Fibroblast of lung (primary cell): ENCODE results near the gene KNDC1. TPM values are rescaled to one million over a fixed set of nuclear protein-coding genes. Genes with fewer than 3 reads are reported as not detected.

Source experiments
- DNase-seq, 2 donors: peaks; one replicate each; pipeline versions ENCODE4 v3.0.0 to v3.0.0-alpha.2; 2010; ENCODE audit warnings: low read depth in 2 of 2
- H2AFZ ChIP-seq: 2 replicates; pipeline ENCODE4 v1.5.1; 2012; ENCODE audit warnings: low read length, control low read depth, inconsistent platforms
- H3K27ac ChIP-seq: 2 replicates; pipeline ENCODE4 v1.5.1; 2011; ENCODE audit warnings: low read length, control low read depth; ENCODE audit not compliant: insufficient read depth
- H3K27me3 ChIP-seq: 2 replicates; pipeline ENCODE4 v1.5.1; 2011; ENCODE audit warnings: mild to moderate bottlenecking, low read length; ENCODE audit not compliant: control insufficient read depth, insufficient read depth
- H3K36me3 ChIP-seq: 2 replicates; pipeline ENCODE4 v1.5.1; 2011; ENCODE audit warnings: low read length; ENCODE audit not compliant: control insufficient read depth, insufficient read depth
- H3K4me1 ChIP-seq: 2 replicates; pipeline ENCODE4 v1.5.1; 2011; ENCODE audit warnings: low read length; ENCODE audit not compliant: control insufficient read depth, insufficient read depth; ENCODE audit errors: extremely low read depth
- H3K4me2 ChIP-seq: 2 replicates; pipeline ENCODE4 v1.5.1; 2011; ENCODE audit warnings: low read length, control low read depth; ENCODE audit not compliant: insufficient read depth; ENCODE audit errors: extremely low read depth
- H3K4me3 ChIP-seq, 4 experiments: fragments of 200-600 bp in 1 of 4; sonication (generic) in 1 of 4; replicated peaks in 1 of 4; 2 replicates each; pipeline ENCODE4 v1.5.1; 2011 to 2016; ENCODE audit warnings: low read length in 4 of 4, low read depth in 3 of 4, mild to moderate bottlenecking in 3 of 4, control low read depth in 2 of 4, inconsistent platforms in 1 of 4, mixed read lengths in 1 of 4; ENCODE audit not compliant: insufficient read depth in 1 of 4; ENCODE audit errors: control extremely low read depth in 1 of 4
- H3K79me2 ChIP-seq: 2 replicates; pipeline ENCODE4 v1.5.1; 2012; ENCODE audit warnings: mild to moderate bottlenecking, low read length, inconsistent platforms; ENCODE audit not compliant: control insufficient read depth, insufficient read depth
- H3K9ac ChIP-seq: 2 replicates; pipeline ENCODE4 v1.5.1; 2011; ENCODE audit warnings: mild to moderate bottlenecking, low read length, control low read depth; ENCODE audit not compliant: insufficient read depth
- H3K9me3 ChIP-seq: 2 replicates; pipeline ENCODE4 v1.5.1; 2012; ENCODE audit warnings: low read depth, low read length; ENCODE audit not compliant: control insufficient read depth, insufficient read depth
- H4K20me1 ChIP-seq: 2 replicates; pipeline ENCODE4 v1.5.1; 2011; ENCODE audit warnings: low read length; ENCODE audit not compliant: control insufficient read depth, insufficient read depth; ENCODE audit errors: extremely low read depth
- EZH2 ChIP-seq: IDR thresholded peaks from 2 replicates; pipeline ENCODE4 v1.5.1; 2012; ENCODE audit warnings: low read length, control low read depth, mild to moderate bottlenecking; ENCODE audit errors: missing control alignments
- polyA plus RNA-seq, 2 donors: library from polyadenylated mRNA; depleted of rRNA in 1 of 2; stranded (reverse) in 1 of 2; unstranded in 1 of 2; fragments of >200 nt; gene quantifications; 2 replicates each; pipeline ENCODE4 v1.2.1, GENCODE V29; 2011 to 2012; ENCODE audit warnings: missing spikeins in 1 of 2
- total RNA-seq: library from RNA; depleted of rRNA; stranded (reverse); fragments of >200 nt; gene quantifications from 2 replicates; pipeline ENCODE4 v1.2.1, GENCODE V29; 2014
- TF ChIP-seq, protein P1 (sequence below), 2 donors: IDR thresholded peaks in 1 of 2; conservative IDR thresholded peaks in 1 of 2; 1 replicate in 1 of 2; 2 replicates in 1 of 2; pipeline ENCODE4 v1.5.1; 2011 to 2012; ENCODE audit warnings: low read length in 2 of 2, control low read depth in 1 of 2, inconsistent platforms in 1 of 2, low read depth in 1 of 2, mild to moderate bottlenecking in 1 of 2

The KNDC1 gene
- total and polyA plus RNA-seq, 2 donors (not counting 1 experiment from before 2014, with no cell fraction given) = 0.20 to 0.50 TPM

DNA sequence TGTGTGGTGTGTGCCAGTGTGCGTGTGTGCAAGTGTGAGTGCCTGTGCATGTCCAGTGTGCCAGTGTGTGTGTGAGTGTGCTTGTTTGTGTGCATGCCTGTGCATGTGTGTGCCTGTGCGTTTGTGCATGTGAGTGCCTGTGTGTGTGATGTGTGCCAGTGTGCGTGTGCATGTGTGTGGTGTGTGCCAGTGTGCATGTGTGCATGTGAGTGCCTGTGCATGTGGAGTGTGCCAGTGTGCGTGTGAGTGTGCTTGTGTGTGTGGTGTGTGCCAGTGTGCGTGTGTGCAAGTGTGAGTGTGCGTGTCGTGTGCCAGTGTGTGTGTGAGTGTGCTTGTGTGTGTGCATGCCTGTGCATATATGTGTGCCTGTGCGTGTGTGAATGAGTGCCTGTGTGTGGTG lies 38.5 kb upstream of the KNDC1 start:
- H3K27ac ChIP-seq = no peak overlapping the region
- no peaks in the 10 kb centered on the region for H3K4me1 ChIP-seq
- no peak overlapping the region for H3K4me3 ChIP-seq
- H3K27me3 ChIP-seq = no peaks in the 10 kb centered on the region
- no peak for DNase-seq
- H3K9me3 ChIP-seq = peaks cover 5% of the 10 kb centered on the region
- TF ChIP-seq EZH2 = no peak
- TF ChIP-seq, protein P1, sequence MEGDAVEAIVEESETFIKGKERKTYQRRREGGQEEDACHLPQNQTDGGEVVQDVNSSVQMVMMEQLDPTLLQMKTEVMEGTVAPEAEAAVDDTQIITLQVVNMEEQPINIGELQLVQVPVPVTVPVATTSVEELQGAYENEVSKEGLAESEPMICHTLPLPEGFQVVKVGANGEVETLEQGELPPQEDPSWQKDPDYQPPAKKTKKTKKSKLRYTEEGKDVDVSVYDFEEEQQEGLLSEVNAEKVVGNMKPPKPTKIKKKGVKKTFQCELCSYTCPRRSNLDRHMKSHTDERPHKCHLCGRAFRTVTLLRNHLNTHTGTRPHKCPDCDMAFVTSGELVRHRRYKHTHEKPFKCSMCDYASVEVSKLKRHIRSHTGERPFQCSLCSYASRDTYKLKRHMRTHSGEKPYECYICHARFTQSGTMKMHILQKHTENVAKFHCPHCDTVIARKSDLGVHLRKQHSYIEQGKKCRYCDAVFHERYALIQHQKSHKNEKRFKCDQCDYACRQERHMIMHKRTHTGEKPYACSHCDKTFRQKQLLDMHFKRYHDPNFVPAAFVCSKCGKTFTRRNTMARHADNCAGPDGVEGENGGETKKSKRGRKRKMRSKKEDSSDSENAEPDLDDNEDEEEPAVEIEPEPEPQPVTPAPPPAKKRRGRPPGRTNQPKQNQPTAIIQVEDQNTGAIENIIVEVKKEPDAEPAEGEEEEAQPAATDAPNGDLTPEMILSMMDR (conservative IDR thresholded peaks at IDR 0.05 in 1 of 2, IDR thresholded peaks at IDR 0.05 in 1 of 2; ENCODE audit: low read depth in 1 of 2, low read length in 2 of 2) = no peak
- no peaks in the 10 kb centered on the region for H3K79me2 ChIP-seq
- no peak overlapping the region for H3K9ac ChIP-seq
- H3K36me3 ChIP-seq = no peaks in the 10 kb centered on the region
- no peak overlapping the region for H2AFZ ChIP-seq
- no peaks in the 10 kb centered on the region for H4K20me1 ChIP-seq
- H3K4me2 ChIP-seq = no peak overlapping the region

DNA sequence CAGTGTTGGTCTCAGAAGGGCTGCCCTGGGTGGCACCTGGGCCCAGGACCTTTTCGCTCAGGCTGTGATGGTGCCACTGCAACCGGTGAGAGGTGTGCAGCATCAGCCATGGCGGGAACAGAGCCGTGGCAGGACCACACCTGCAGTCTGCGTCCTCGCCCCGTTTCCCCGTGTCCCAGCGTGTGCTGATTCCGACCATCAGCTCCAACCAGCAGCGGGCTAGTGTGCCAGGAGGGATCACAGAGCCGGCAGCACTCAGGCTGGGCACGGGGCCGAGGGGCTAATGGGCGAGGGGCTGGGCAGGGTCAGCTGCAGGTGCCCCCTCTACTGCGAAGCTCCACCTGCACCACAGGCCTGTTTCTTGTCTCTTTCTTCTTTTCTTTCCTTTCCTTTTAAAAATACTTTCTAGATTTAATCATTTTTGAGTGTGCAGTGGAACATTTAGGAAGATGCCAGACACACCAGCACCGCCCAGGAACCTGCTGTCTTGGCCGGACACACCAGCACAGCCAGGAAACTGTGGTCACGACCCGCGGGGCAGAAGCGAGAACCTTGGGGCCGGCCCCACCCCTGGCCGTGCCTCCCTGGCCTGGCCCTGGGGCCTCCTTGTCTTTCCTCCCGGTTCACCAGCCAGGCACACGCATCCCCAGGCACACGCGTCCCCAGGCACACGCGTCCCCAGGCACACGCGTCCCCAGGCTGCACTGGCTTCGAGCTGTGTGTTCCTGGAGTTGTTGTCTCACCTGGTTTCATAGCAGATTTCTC lies 37.7 kb upstream of the KNDC1 start:
- Histone ChIP-seq H3K4me2 (no peak overlapping the region), H3K4me3 (no peak overlapping the region), H3K9ac (no peak overlapping the region), H3K9me3 (peaks cover 5% of the 10 kb centered on the region), H3K36me3 (no peaks in the 10 kb centered on the region), H3K79me2 (no peaks in the 10 kb centered on the region), H3K27me3 (no peaks in the 10 kb centered on the region), H4K20me1 (no peaks in the 10 kb centered on the region), H3K27ac (no peak overlapping the region), H3K4me1 (no peaks in the 10 kb centered on the region), H2AFZ (no peak overlapping the region)
- TF ChIP-seq, protein P1 (conservative IDR thresholded peaks at IDR 0.05 in 1 of 2, IDR thresholded peaks at IDR 0.05 in 1 of 2; ENCODE audit: low read depth in 1 of 2, low read length in 2 of 2) = no peak
- TF ChIP-seq EZH2 = no peak
- no peak for DNase-seq

DNA sequence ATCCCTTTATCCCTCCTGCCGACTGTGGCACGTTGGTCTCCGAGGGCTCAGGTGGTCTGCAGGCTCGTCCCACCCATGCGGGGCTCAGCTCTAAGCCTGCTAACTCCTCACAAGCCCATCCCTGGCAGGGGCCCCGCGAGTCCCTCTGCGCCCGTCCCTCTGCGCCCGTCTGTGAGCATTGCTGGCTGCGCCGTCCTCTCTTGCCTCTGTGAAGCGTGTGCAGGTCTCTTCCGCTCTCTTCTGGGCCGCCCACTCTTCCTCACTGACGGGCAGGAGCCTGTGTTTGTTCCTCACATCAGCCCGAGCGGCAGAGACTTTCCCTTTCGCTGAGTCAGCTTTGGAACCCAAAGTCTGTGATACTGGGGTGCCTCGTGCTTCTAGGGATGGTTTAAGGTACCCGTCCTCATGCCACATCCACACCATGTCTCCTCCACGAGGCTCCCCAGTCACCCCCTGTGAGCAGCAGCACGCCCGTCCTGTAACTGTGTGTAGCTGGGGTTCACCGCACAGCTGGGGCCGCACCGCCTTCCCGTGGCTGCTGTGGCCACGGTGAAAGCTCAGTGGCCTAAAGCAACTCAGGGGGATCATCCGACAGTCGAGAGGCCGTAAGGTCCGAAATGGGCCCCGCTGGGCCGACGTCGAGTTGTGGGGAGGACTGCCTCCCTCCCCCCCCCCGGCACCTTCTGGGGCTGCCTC lies 36.8 kb upstream of the KNDC1 start:
- Histone ChIP-seq H3K9ac (no peak overlapping the region), H3K36me3 (no peaks in the 10 kb centered on the region), H3K79me2 (no peaks in the 10 kb centered on the region), H2AFZ (no peak overlapping the region), H3K9me3 (peaks cover 5% of the 10 kb centered on the region), H3K27me3 (no peaks in the 10 kb centered on the region), H3K4me1 (no peaks in the 10 kb centered on the region), H3K4me2 (no peak overlapping the region), H4K20me1 (no peaks in the 10 kb centered on the region), H3K27ac (no peak overlapping the region), H3K4me3 (no peak overlapping the region)
- TF ChIP-seq, protein P1 (conservative IDR thresholded peaks at IDR 0.05 in 1 of 2, IDR thresholded peaks at IDR 0.05 in 1 of 2; ENCODE audit: low read depth in 1 of 2, low read length in 2 of 2) = no peak
- no peak for TF ChIP-seq EZH2
- DNase-seq = no peak
